Measurements from ENCODE around the gene TGFB2. TPM values are rescaled to one million over a fixed set of nuclear protein-coding genes. Genes with fewer than 3 reads are reported as not detected.

TGFB2 gene
- total RNA-seq, 1 donor from 2014 or later: 10.3 TPM

GRCh38 chr1:218361298-218362065, 16.3 kb downstream of the TGFB2 start:
- no peak for DNase-seq (ENCODE audit: low spot score)

GRCh38 chr1:218362418-218363076, 17.4 kb downstream of the TGFB2 start:
- DNase-seq (ENCODE audit: low spot score): no peak

- DNase-seq (ENCODE audit: low spot score): no peak
These were observed 18.0 kb downstream of the TGFB2 start for GRCh38 chr1:218363141-218363540.

DNA sequence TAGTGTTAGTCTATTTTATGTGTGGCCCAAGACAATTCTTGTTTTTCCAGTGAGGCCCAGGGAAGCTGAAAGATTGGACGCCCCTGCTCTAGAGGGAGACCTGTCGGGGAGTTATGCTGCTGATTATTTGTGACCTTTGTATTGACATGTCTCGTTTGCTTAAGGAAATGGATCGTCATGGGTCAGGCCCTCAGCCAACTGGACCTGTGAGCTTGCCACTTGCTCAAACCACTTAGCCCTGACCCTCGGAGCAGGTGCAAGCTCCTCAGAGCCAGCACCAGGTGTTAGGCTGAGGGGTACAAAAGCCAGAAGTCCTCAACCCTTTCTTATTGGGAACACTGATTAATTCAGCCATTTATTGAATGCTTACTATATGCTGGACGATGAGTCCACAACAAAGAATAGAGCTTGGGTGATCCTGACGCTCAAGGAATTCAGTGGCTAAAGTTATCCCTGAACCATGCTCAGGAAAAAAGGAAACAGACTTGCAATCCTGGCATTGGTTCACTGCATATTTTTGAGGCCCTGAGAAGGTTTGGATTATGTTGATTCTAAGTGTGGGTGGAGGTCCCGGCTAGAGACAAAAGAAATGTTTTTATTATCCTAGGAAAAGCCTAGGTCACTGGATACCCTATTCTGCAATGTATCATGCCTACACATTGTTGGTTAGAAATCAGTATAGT, 19.0 kb downstream of the TGFB2 start:
- DNase-seq (ENCODE audit: low spot score): no peak

DNA sequence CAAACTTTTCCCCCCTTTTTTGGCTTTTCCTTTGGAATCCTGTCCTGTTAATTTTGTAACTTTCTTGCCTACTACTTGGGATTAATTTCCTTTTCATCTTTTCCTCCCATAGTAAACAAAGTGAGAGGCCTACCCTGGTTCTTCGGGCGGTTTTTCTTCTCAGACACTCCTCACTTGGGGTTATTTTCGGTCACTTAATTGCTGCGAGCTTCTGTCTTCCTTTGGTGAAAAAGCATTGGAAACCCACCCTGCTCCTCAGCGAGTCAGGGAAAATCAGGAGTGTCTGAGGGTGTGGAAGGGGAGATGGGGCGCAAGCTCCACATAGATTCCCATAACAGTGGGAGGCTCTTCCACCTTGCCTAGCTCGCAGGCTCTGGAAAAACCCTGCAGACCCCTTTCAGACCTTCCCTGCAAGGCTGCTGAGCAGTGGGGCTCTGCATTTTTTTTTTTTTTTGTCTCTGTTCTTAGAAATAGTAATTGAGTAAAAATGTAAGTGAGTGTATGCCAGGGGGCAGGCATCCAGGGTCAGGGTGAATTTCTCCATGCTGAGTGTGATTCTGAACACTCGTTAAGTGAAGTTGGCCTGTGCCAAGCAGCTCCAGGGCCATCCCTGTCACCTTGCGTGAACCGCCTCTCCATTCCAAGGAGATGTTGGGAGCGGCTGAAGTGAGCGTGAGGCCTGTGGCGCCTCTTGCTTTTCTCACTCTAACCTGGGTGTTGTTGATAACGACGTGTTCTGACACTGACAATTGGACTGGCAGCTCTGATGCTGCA, 20.3 kb downstream of the TGFB2 start:
- DNase-seq (ENCODE audit: low spot score): no peak

GRCh38 chr1:218366322-218367052, 21.4 kb downstream of the TGFB2 start:
- DNase-seq (ENCODE audit: low spot score): no peak

DNA sequence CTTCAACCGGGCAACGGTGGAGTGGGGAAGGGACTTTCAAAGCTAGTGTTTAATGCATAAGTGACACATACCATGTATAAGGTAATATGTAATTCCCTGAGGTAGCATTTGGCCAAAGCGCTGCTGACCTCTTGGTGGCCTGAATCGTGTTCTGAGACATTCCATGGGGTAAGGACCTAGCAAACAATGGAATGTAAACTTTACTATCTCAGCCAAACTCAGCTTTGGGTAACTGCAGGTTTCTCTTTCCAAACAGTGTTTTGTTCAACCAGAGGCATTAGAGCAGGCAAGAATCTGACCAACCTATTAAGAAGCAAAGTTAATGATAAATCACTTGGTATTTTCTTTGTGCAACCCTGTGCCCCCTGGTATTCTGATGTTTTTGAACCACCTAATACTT, 22.0 kb downstream of the TGFB2 start:
- DNase-seq (ENCODE audit: low spot score): no peak

- DNase-seq (ENCODE audit: low spot score): no peak
These were observed 23.6 kb downstream of the TGFB2 start for GRCh38 chr1:218368686-218369085.

DNA sequence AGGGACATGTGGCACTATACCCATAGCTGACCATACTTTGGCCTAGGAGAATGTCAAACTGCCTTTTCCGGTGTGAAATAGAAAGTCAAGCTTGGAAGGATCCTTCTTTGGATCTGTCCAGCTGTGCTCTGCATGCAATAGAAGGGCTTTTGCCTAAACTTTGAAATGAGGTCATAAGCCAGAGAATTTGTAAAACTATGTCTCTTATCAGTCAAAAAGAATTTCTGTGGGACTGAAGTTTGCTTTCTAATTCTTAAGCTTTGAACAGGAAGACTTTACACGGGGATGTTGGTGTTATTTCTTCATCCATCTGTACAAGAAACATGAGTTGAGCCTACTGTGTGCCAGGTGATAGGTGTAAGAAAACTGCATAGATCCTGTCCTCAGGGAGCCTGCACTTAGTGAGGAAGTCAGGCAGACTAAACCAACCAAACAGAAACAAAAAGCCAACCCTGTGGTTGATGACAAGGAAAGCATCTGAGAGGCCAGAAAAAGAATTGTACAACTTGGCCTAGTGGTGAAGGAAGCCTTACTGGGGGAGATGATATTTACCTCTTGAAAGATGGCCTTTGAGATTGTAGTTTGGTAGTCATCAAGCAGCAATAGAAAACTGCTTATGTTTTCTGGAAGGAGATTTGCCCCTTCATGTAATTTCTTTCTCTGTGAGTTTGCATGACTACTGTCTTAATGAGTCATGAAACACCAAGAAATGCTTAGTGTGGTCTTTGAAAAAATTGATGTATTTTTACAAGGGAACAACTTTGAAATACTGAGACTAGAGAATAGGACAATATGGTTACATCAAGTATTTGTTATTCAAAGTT, 24.8 kb downstream of the TGFB2 start:
- DNase-seq (ENCODE audit: low spot score): no peak

- peak; percentile 27 for DNase-seq (ENCODE audit: low spot score)
These were observed 27.0 kb downstream of the TGFB2 start for GRCh38 chr1:218371927-218372672.

- DNase-seq (ENCODE audit: low spot score): no peak
These were observed 29.5 kb downstream of the TGFB2 start for GRCh38 chr1:218374401-218375353.

DNA sequence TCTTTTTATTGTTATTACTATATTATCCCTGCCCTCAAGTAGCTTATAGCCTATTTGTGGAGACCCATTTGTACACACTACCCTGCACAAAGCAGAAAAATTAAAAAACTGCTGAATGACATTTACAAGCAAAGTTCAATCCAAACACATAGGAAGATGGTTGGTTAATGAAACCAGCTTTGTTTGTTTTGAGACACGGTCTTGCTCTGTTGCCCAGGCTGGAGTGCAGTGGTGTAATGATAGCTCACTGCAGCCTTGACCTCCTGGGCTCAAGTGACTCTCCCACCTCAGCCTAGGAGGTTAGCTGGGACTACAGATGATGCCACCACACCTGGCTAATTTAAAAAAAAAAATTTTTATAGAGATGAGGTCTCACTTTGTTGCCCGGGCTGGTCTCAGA, 31.6 kb downstream of the TGFB2 start:
- DNase-seq (ENCODE audit: low spot score): no peak

DNA sequence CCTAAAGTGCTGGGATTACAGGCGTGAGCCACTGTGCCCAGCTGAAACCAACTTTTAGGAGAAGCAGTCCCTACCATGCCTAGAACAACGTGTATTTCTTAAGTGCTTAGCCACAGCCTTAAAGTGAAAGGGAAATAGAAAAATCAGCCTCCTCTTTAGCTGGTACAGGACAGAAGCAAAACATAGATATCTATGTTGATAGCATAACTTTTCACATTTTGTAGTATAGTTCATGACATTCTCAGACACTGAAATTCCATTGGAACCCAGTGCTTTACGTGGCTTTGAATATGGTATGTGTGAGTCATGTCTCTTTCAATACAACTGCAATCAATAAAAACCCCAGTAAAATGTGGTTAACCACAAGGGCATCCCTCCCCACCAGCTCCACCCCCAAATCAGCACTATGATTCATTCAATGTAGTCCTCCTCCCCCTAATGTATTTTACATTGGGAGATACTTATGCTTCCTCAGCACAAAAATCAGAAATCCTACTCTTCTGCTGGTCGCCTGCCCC, 32.1 kb downstream of the TGFB2 start:
- DNase-seq (ENCODE audit: low spot score): no peak

DNA sequence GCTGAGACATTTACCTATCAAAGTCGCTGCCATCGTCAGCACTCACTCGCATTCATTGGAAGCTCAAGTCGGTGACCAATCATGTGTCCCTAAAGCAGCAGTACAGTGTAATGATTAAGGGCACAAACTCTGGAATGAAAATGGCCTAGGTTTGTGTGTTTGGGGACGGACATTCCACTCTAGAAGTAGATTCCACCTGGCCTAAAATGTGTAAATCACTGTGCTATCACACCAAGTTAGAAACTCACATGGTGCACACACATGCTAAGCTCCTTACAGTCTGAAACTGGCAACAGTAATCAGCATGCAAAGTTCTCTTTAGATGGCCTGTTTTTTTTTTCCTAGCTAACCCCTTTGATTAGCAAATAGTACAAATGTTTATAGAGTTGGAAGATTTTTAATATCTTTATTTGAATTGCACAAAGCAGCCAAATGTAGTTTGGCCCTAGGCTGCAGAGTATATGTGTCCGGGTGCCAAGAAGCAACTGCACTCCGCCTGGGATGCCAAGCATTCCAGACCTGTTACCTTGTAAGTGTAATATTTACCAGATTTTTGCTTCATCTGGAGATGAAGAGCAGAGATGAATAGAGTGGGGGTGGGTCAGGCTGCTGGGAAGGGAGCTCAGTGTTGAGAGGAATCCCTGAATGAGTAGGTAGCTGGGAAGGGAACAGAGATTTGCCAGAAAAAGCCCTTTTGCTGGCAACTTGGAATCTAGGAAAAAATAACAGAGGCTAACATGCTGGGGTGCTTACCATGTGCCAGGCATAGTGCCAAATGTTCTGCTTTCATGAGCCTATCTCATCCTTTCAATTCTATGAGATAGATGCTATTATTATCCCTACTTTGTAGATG, 35.2 kb downstream of the TGFB2 start:
- peak; percentile 63 for DNase-seq (ENCODE audit: low spot score)

- DNase-seq (ENCODE audit: low spot score): no peak
These were observed 37.1 kb downstream of the TGFB2 start for GRCh38 chr1:218382261-218382660.

DNA sequence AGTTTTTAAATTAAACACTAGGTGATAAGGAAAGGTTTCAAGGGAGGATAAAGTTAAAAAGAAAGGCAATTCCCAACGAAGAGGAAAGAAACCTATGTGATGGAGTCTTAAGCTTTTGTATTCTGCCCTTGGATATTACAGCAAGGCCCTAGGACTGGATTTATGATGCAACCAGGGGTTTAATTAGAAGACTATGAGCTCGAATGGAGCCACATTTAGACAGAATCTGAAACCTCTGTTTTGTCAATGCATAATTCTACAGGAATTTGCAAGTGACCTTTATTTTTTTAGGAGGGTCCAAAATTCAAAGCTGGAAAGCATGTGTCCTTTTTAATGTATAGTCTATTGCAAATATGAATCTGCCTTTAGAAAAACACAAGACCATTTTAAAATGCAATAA, 37.9 kb downstream of the TGFB2 start:
- no peak for DNase-seq (ENCODE audit: low spot score)

DNA sequence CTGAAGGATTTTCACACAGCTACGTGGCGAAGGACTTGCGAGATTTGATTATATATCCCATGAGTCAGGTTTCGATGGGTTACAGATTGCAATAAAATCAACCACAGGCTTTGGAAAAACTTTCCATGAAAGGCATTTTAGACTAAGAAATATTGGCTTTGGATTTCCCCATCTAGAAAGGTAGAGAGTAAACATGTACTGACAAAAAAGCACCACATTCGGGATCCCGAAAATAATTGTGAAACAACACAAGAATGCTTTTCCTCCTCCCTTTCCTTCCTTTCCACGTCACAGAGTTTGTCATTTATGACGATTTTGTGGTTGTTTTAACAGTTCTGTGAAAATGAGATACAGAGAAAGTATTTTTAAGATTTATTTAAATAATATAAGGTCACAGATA, 38.5 kb downstream of the TGFB2 start:
- DNase-seq (ENCODE audit: low spot score): no peak
